Endodermal cell (in vitro differentiated cells): ENCODE data around the gene IRGQ. TPM values are rescaled to one million over a fixed set of nuclear protein-coding genes. Genes with fewer than 3 reads are reported as not detected.

ENCODE experiments used
- DNase-seq: peaks from one replicate; pipeline ENCODE4 v3.0.0-alpha.2; 2017
- H3K27ac ChIP-seq: 2 replicates; pipeline ENCODE4 v1.5.1; 2013; ENCODE audit warnings: mild to moderate bottlenecking, low read depth, low read length, moderate library complexity
- H3K27me3 ChIP-seq: 2 replicates; pipeline ENCODE4 v1.6.1; 2013; ENCODE audit warnings: mild to moderate bottlenecking, low read length, moderate library complexity; ENCODE audit not compliant: insufficient read depth, control insufficient read depth, poor library complexity, severe bottlenecking
- H3K36me3 ChIP-seq: 2 replicates; pipeline ENCODE4 v1.7.0; 2013; ENCODE audit warnings: mild to moderate bottlenecking, low read length, moderate library complexity; ENCODE audit not compliant: control insufficient read depth, insufficient read depth
- H3K4me1 ChIP-seq: one replicate; pipeline ENCODE4 v1.7.0; 2013; ENCODE audit warnings: low read length; ENCODE audit not compliant: control insufficient read depth, insufficient read depth
- H3K4me3 ChIP-seq: 2 replicates; pipeline ENCODE4 v1.5.1; 2013; ENCODE audit warnings: mild to moderate bottlenecking, low read length, moderate library complexity
- H3K9ac ChIP-seq: 2 replicates; pipeline ENCODE4 v1.6.1; 2013; ENCODE audit warnings: mild to moderate bottlenecking, low read length, moderate library complexity; ENCODE audit not compliant: poor library complexity, severe bottlenecking; ENCODE audit errors: extremely low read depth
- H3K9me3 ChIP-seq: 2 replicates; pipeline ENCODE4 v1.6.1; 2013; ENCODE audit warnings: mild to moderate bottlenecking, low read length, moderate library complexity; ENCODE audit not compliant: control insufficient read depth
- H3K27ac Mint-ChIP-seq: 2 replicates; pipeline ENCODE4 v1.8.0; 2020; ENCODE audit warnings: mixed read lengths
- H3K27me3 Mint-ChIP-seq: 2 replicates; pipeline ENCODE4 v1.8.0; 2021; ENCODE audit warnings: mild to moderate bottlenecking, mixed read lengths; ENCODE audit not compliant: insufficient read depth
- H3K36me3 Mint-ChIP-seq: 2 replicates; pipeline ENCODE4 v1.8.0; 2020; ENCODE audit warnings: low read depth, mixed read lengths
- H3K4me1 Mint-ChIP-seq: 2 replicates; pipeline ENCODE4 v1.8.0; 2020; ENCODE audit warnings: mixed read lengths
- H3K4me3 Mint-ChIP-seq: 2 replicates; pipeline ENCODE4 v1.8.0; 2020; ENCODE audit warnings: mild to moderate bottlenecking, moderate library complexity, mixed read lengths
- H3K9me3 Mint-ChIP-seq: 2 replicates; pipeline ENCODE4 v1.8.0; 2020; ENCODE audit warnings: mild to moderate bottlenecking, mixed read lengths
- CTCF ChIP-seq: fragments of 200-600 bp; sonication (generic); conservative IDR thresholded peaks from 2 replicates; pipeline ENCODE4 v1.5.0; 2021; ENCODE audit warnings: antibody characterized with exemption, mild to moderate bottlenecking
- WGBS, 2 experiments: methylation state at CpG; one replicate each; pipeline versions ENCODE4 v1.1.5 to v1.1.7; 2013; ENCODE audit warnings: missing lambda C conversion rate in 2 of 2, mixed read lengths in 1 of 2; ENCODE audit not compliant: insufficient coverage in 1 of 2, insufficient read length in 1 of 2; 5-methylcytosine and 5-hydroxymethylcytosine counted together
- total RNA-seq, 2 donors: library from RNA; stranded (reverse); fragmentation: NEBNext Ultra II Directional in 1 of 2; extraction: Animal tissue kit (Norgen Biotek cat#: 25700) in 1 of 2; gene quantifications; 2 replicates in 1 of 2; 3 replicates in 1 of 2; pipeline ENCODE4 v1.2.1, GENCODE V29; 2021

IRGQ gene
- total RNA-seq, 2 donors from 2014 or later: 39.7 to 46.0 TPM

- peak; percentile 53 for DNase-seq
- peak overlapping the region; percentile 37 for H3K27ac Mint-ChIP-seq
- H3K9ac ChIP-seq: no peak overlapping the region
- WGBS, 2 experiments: 88 to 92% methylated on average over 5 to 6 of the region's 6 CpGs
- H3K27ac ChIP-seq: no peak overlapping the region
- peaks cover 43% of the 10 kb centered on the region for H3K36me3 Mint-ChIP-seq
- peaks cover 15% of the 10 kb centered on the region for H3K36me3 ChIP-seq
- TF ChIP-seq CTCF: peak; percentile 41
- H3K9me3 Mint-ChIP-seq: no peaks in the 10 kb centered on the region
- no peaks in the 10 kb centered on the region for H3K4me1 Mint-ChIP-seq
- H3K27me3 Mint-ChIP-seq: no peaks in the 10 kb centered on the region
- H3K27me3 ChIP-seq: no peaks in the 10 kb centered on the region
- H3K4me3 ChIP-seq: no peak overlapping the region
- H3K4me1 ChIP-seq: no peaks in the 10 kb centered on the region
- H3K4me3 Mint-ChIP-seq: no peak overlapping the region
- no peaks in the 10 kb centered on the region for H3K9me3 ChIP-seq
Measured at GRCh38 chr19:43560687-43561086, 35.2 kb downstream of the IRGQ start.

GRCh38 chr19:43555185-43555770 is 40.7 kb downstream of the IRGQ start:
- peak; percentile 86 for TF ChIP-seq CTCF
- Mint-ChIP-seq H3K27me3 (no peaks in the 10 kb centered on the region), H3K4me1 (no peaks in the 10 kb centered on the region), H3K9me3 (no peaks in the 10 kb centered on the region), H3K27ac (peak overlapping the region; percentile 80), H3K36me3 (peaks cover 53% of the 10 kb centered on the region), H3K4me3 (no peak overlapping the region)
- Histone ChIP-seq H3K4me1 (no peaks in the 10 kb centered on the region), H3K9me3 (no peaks in the 10 kb centered on the region), H3K9ac (no peak overlapping the region), H3K27ac (no peak overlapping the region), H3K4me3 (no peak overlapping the region), H3K27me3 (no peaks in the 10 kb centered on the region), H3K36me3 (peaks cover 47% of the 10 kb centered on the region)
- DNase-seq: peak; percentile 97
- WGBS, 2 experiments: 45 to 50% methylated on average over 4 to 8 of the region's 8 CpGs

- Mint-ChIP-seq H3K4me3 (no peak overlapping the region), H3K4me1 (no peaks in the 10 kb centered on the region), H3K27ac (peak overlapping the region; percentile 80), H3K27me3 (no peaks in the 10 kb centered on the region), H3K9me3 (no peaks in the 10 kb centered on the region), H3K36me3 (peaks cover 54% of the 10 kb centered on the region)
- no peak for TF ChIP-seq CTCF
- 93 to 95% methylated on average over 7 to 15 of the region's 15 CpGs for WGBS, 2 experiments
- no peak for DNase-seq
- Histone ChIP-seq H3K36me3 (peaks cover 47% of the 10 kb centered on the region), H3K4me1 (no peaks in the 10 kb centered on the region), H3K27me3 (no peaks in the 10 kb centered on the region), H3K27ac (no peak overlapping the region), H3K9ac (no peak overlapping the region), H3K9me3 (no peaks in the 10 kb centered on the region), H3K4me3 (no peak overlapping the region)
Measured at GRCh38 chr19:43554317-43554895, 41.5 kb downstream of the IRGQ start.
